Nucleus accumbens (tissue), 56 donors: ENCODE measurements around the gene SLC11A1.
A peak's percentile ranks its signal among the peaks of the same experiment; 100 is the strongest.

Experiments used
- DNase-seq, 56 donors: peaks; one replicate each; lab custom pipeline; 2025; lab: John Stamatoyannopoulos, UW

SLC11A1 gene

DNA sequence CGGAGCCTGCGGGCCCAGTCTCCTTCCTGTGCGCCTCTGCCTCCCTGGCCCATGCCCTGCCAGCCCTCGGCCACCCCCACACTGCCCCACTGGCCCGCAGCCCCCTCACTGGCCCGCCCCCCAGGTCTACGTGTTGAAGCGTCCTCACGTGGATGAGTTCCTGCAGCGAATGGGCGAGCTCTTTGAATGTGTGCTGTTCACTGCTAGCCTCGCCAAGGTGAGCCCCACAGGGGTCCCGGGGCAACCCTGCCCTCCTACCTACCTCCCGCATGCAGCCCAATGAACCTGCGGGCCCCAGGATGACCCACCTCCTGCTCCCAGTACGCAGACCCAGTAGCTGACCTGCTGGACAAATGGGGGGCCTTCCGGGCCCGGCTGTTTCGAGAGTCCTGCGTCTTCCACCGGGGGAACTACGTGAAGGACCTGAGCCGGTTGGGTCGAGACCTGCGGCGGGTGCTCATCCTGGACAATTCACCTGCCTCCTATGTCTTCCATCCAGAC lies 20.9 kb downstream of the SLC11A1 start:
- DNase-seq: no peak

DNA sequence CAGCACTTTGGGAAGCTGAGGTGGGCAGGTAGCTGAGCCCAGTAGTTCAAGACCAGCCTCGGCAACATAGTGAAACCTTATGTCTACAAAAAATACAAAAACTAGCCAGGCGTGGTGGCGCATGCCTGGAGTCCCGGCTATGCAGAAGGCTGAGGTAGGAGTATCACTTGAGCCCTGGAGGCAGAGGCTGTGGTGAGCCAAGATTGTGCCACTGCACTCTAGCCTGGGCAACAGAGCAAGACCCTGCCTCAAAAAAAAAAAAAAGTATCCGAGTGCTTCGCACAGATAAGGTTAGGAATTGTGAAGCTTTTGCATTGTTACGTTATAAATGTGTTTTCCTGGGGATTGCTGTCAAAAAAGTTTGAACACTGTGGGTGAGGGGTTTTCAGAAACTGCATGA lies 21.7 kb downstream of the SLC11A1 start:
- no peak for DNase-seq

- no peak for DNase-seq
These were observed 22.4 kb downstream of the SLC11A1 start for GRCh38 chr2:218404351-218405085.

- DNase-seq: no peak
These were observed 23.1 kb downstream of the SLC11A1 start for GRCh38 chr2:218405086-218405745.

- peak in 1 of 56 donors; percentile 38 for DNase-seq
These were observed 23.7 kb downstream of the SLC11A1 start for GRCh38 chr2:218405746-218406208.

GRCh38 chr2:218406209-218406948 lies 24.3 kb downstream of the SLC11A1 start:
- peak in 55 of 56 donors; percentile 70 to 99 (median 93) for DNase-seq

GRCh38 chr2:218406949-218407618 lies 25.0 kb downstream of the SLC11A1 start:
- DNase-seq: peak in 30 of 56 donors; percentile 20 to 62 (median 46)

GRCh38 chr2:218407717-218408116 lies 25.6 kb downstream of the SLC11A1 start:
- DNase-seq: no peak

- DNase-seq: no peak
These were observed 36.2 kb downstream of the SLC11A1 start for GRCh38 chr2:218418321-218418716.

GRCh38 chr2:218418717-218419458 lies 36.8 kb downstream of the SLC11A1 start, which contains the start of gene VIL1:
Gene VIL1 (plus strand): TSS chr2:218419123. CDS start chr2:218423779, 4,656 bp downstream.
- no peak for DNase-seq

DNA sequence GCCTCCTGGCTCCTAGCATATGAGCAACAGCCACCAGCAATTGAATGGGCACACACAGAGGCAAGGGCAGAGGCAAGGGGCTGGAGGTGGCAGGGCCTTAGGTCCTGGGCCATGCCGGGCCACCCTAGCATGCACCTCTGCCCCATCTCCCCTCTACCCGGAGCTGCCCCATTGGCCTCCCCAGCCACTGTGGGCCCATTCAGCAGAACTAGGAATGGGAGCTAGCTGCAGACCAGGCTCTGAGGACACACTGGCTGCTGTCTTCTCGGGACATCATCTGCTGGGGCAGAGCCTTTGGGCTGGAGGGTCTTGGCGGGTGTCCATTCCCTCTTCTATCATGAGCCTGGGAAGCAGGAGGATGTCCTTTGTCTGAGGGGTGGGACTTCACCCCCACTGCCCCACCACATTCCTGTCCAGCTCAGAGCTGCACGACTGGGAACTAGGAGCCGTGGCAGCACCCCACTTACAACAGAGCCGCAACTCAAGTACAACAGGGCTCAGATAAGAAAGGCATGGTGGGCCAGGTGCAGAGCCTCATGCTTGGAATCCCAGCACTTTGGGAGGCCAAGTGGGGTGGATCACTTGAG lies 37.6 kb downstream of the SLC11A1 start:
- DNase-seq: no peak

DNA sequence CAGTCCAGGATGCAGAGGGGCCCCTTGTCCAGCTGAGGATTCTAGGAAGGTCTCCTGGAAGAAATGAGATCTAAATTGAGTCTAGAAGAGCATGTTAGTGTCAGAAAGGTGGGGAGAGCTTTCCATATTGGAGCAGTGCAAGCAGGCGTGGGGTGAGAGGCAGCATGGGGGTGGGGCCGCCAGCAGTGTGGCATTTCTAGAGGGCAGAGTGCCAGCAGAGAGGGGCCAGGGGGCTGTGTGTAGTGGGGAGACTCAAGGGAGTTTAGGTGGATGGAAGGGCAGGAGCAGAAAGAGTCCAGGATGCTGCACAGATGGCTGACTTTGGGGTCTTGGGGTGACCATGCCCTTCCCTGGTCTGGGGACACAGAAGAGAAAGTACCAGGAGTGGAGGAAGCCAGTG lies 39.0 kb downstream of the SLC11A1 start:
- DNase-seq: no peak

GRCh38 chr2:218422403-218423086 lies 40.5 kb downstream of the SLC11A1 start:
- no peak for DNase-seq

DNA sequence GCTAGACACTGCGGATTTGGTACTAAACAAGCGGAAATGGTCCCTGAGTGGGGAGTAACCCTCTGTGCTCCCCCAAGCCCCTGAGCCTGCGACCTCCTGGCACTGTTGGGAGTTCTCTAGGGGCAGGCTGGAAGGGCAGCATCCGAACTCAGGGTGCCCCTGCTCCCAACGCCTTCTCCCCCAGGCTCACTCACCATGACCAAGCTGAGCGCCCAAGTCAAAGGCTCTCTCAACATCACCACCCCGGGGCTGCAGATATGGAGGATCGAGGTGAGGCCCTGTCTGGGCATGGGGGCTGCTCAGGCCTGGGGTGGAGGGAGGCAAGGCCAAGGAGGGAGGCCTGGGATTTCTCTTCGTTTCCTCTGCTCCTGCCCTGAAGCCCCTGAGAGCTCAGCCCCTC lies 41.5 kb downstream of the SLC11A1 start:
- no peak for DNase-seq

GRCh38 chr2:218425531-218425930 lies 43.5 kb downstream of the SLC11A1 start:
- no peak for DNase-seq

- no peak for DNase-seq
These were observed 45.7 kb downstream of the SLC11A1 start for GRCh38 chr2:218427741-218428140.

DNA sequence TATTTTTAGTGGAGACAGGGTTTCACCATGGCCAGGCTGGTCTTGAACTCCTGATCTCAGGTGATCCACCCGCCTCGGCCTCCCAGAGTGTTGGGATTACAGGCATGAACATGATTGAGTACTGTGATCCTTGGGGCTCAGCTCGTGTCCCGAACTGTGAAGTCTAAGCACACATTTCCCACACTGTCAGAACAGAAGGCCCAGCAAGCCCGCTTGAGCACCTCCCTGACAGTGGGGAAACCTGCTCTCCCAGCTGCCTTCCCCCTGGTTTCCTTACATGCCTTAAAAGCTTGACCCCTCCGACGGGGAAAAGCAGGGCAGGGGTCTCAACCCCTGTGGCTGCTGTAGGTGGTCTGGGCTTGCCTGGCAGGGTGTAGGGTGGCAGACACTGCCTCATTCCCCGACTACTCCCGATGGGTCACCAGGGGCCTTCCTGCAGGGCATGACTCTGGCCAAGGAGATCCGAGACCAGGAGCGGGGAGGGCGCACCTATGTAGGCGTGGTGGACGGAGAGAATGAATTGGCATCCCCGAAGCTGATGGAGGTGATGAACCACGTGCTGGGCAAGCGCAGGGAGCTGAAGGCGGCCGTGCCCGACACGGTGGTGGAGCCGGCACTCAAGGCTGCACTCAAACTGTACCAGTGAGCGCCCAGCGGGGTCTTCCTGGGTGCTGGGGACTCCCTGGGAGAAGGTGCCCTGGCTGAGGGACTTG lies 46.9 kb downstream of the SLC11A1 start:
- DNase-seq: no peak
